GM18907 (cell line): ENCODE data around the gene MYEF2.

Source experiments
- ATAC-seq: cut with Tn5 transposase; IDR thresholded peaks from one replicate; pipeline ENCODE4 v1.9.1; 2021; ENCODE audit warnings: mild to moderate bottlenecking, moderate library complexity; ENCODE audit not compliant: unreplicated experiment

Gene MYEF2

GRCh38 chr15:48177766-48178647 is at the start of gene MYEF2:
Gene MYEF2, minus strand, starts transcription at chr15:48178295. Its CDS starts 58 bp downstream, at chr15:48178237.
- peak; percentile 82 for ATAC-seq

- ATAC-seq, result no peak
Measured at GRCh38 chr15:48225771-48226170, 47.7 kb upstream of the MYEF2 start.

GRCh38 chr15:48222627-48223026 is 44.5 kb upstream of the MYEF2 start:
- no peak for ATAC-seq

- no peak for ATAC-seq
Measured at GRCh38 chr15:48221885-48222284, 43.8 kb upstream of the MYEF2 start.

- no peak for ATAC-seq
Measured at GRCh38 chr15:48221261-48221660, 43.2 kb upstream of the MYEF2 start.

GRCh38 chr15:48205981-48206380 is 27.9 kb upstream of the MYEF2 start, which contains the start of gene SLC12A1:
Gene SLC12A1, plus strand, starts transcription at chr15:48206302. Its CDS starts 1,418 bp downstream, at chr15:48207720.
- no peak for ATAC-seq

- no peak for ATAC-seq
Measured at GRCh38 chr15:48202068-48202467, 24.0 kb upstream of the MYEF2 start.

- ATAC-seq, result no peak
Measured at GRCh38 chr15:48191574-48192225, 13.6 kb upstream of the MYEF2 start, which contains the start of gene CTXN2. Gene CTXN2, plus strand, starts transcription at chr15:48191665. Its CDS starts 9,636 bp downstream, at chr15:48201301.

- no peak for ATAC-seq
Measured at GRCh38 chr15:48190932-48191573, 13.0 kb upstream of the MYEF2 start.

- ATAC-seq, result no peak
Measured at GRCh38 chr15:48186271-48186670, 8.2 kb upstream of the MYEF2 start.

- no peak for ATAC-seq
Measured at GRCh38 chr15:48185529-48185928, 7.4 kb upstream of the MYEF2 start.

- ATAC-seq, result no peak
Measured at GRCh38 chr15:48182749-48183148, 4.7 kb upstream of the MYEF2 start.

GRCh38 chr15:48178648-48178931 is 495 bp upstream of the MYEF2 start:
- no peak for ATAC-seq

- peak; percentile 75 for ATAC-seq
Measured at GRCh38 chr15:48177383-48177765, 721 bp downstream of the MYEF2 start.

GRCh38 chr15:48176957-48177356 is 1.1 kb downstream of the MYEF2 start:
- ATAC-seq, result peak; percentile 59

GRCh38 chr15:48176112-48176511 is 2.0 kb downstream of the MYEF2 start:
- ATAC-seq, result no peak

GRCh38 chr15:48175126-48175525 is 3.0 kb downstream of the MYEF2 start:
- peak; percentile 42 for ATAC-seq

GRCh38 chr15:48170981-48171380 is 7.1 kb downstream of the MYEF2 start:
- no peak for ATAC-seq

- no peak for ATAC-seq
Measured at GRCh38 chr15:48168616-48169015, 9.5 kb downstream of the MYEF2 start.

- ATAC-seq, result no peak
Measured at GRCh38 chr15:48153526-48153925, 24.6 kb downstream of the MYEF2 start.

GRCh38 chr15:48149858-48150257 is 28.2 kb downstream of the MYEF2 start:
- no peak for ATAC-seq

GRCh38 chr15:48147358-48147757 is 30.7 kb downstream of the MYEF2 start:
- ATAC-seq, result peak; percentile 47
